Measurements from ENCODE around the gene ATXN1.
"Not testable (repeated sequence)": the region's sequence is repeated elsewhere in the genome, so short reads cannot be mapped to it uniquely, and the experiment has no call there.

The ATXN1 gene

DNA sequence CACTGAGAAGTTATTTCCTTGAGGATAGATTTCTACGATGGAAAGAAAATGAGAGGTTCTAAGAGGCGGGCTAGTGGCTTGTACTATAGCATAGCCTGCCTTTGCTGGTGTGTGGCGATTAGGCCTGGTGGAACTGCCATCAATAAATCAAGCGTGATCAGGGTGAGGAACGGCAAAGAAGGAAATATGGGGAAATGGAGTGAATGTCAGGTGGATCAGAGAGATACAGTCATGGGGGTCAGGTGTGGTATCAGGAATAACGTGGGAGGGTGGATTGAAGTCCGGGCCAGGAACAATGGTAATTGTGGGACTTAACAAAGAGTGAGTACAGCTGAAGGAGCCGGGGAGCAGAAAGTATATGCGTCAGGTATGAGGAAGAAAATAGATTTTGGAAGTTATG lies 500.7 kb downstream of the ATXN1 start:
- not testable (repeated sequence) for DNase-seq

- not testable (repeated sequence) for DNase-seq
Observed at GRCh38 chr6:16259604-16260003, 501.7 kb downstream of the ATXN1 start.

DNA sequence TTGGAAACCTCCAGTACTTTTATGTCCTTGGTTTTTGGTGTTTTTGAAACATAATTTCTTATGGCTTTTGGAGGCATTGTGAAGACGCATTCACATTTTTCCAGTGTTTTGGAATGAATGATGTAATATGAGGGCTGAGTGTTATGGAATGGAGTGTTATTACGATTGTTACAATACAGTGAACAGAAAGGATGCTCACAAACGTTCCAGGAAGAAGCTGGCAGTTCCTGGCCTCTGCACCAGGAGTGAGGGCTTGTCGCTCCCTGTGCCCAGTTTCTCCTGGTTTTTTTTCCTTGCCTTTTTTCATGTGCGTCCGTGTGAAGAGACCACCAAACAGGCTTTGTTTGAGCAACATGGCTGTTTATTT lies 502.6 kb downstream of the ATXN1 start:
- DNase-seq: no peak

- no peak for DNase-seq
Observed at GRCh38 chr6:16257999-16258708, 503.1 kb downstream of the ATXN1 start.

DNA sequence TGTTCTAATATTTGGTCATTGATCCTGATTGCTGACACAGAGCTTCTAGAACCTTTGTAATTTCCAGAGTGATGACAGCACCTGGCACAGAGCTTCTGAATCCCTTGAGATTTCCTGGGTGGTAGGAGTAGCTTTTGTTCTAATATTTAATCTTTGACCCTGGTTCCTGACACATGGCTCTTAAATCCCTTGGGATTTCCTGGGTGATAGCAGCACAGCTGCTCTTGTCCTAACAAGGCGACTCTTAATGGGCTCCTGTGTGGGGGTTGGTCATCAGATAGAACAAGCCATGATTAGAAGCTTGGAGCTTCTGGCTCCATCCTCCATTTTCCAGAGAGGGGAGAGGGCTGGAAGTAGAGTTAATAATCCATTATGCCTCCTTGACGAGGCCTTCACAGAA lies 504.5 kb downstream of the ATXN1 start:
- no peak for DNase-seq

GRCh38 chr6:16254535-16254934 lies 506.7 kb downstream of the ATXN1 start:
- DNase-seq: no peak

DNA sequence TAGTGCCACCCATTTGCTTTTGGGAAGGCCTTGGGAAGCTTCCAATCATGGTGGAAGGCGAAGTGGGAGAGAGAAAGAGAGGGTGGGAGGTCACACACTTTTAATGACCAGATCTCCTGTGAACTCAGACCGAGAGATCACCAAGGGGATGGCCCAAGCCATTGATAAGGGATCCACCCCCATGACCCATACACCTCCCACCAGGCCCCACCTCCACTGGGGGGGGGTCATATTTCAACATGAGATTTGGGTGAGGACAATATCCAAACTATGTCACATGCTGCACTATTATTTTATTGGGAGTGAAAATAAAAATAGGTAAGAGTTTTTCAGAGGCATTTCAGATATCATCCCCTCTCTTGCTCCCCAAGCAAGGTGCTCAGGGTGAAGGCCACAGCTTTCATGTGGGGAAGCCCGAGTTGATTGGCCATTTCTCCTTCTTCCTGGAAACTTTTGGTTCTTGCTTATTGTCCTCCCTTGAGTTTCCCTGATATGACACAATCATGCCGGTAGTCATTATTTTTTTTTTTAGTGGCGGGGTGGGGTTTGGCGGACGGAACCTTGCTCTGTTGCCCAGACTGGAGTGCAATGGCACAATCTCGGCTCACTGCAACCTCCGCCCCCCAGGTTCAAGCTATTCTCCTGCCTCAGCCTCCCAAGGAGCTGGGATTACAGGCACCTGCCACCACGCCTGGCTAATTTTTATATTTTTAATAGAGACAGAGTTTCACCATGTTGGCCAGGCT lies 507.7 kb downstream of the ATXN1 start:
- DNase-seq: no peak

GRCh38 chr6:16252686-16253299 lies 508.5 kb downstream of the ATXN1 start:
- no peak for DNase-seq

GRCh38 chr6:16251706-16252105 lies 509.6 kb downstream of the ATXN1 start:
- DNase-seq: no peak

DNA sequence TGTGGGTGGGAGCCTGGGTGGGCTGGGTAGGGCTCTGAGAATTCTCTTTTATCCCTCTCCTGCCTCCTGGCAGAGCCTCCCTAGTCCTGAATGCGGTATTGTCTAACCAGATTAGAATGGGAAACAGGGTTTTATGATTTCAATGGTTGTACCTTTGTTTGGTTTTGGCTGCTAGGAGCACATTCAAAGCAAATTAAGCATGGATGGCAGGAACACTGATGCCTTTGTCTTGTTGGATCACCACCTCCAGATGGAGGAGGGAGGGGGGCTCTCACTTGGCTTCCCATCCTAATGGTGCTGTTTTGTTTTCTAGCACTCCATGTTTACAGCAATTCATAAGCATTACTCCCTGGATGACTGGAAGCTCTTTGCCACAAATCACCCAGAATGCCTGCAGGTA lies 511.3 kb downstream of the ATXN1 start:
- DNase-seq: no peak

Data from NCI-H1694 treated with DMSO at 0.1 percent for 48 hours (cell line).